ENCODE measurements around the gene CDH4.

Gene CDH4

GRCh38 chr20:61885759-61886715 lies 634.0 kb downstream of the CDH4 start:
- no peak for TF ChIP-seq REST (IDR thresholded peaks at IDR 0.05; ENCODE audit: insufficient read depth in 1 of 2, low read depth in 2 of 2, low read length in 2 of 2)

GRCh38 chr20:61886721-61887595 lies 634.9 kb downstream of the CDH4 start:
- TF ChIP-seq SIN3A (IDR thresholded peaks at IDR 0.05; ENCODE audit: borderline replicate concordance, insufficient read depth, low read length): no peak
- TF ChIP-seq REST (IDR thresholded peaks at IDR 0.05; ENCODE audit: insufficient read depth in 1 of 2, low read depth in 2 of 2, low read length in 2 of 2): no peak
- TF ChIP-seq FOXP2 (optimal IDR thresholded peaks at IDR 0.05; ENCODE audit: borderline replicate concordance, extremely low read depth, extremely low read length, insufficient read depth): peak; percentile 63
- no peak for TF ChIP-seq POLR2AphosphoS5 (IDR thresholded peaks at IDR 0.05; ENCODE audit: low read depth, low read length)

- TF ChIP-seq REST (IDR thresholded peaks at IDR 0.05; ENCODE audit: insufficient read depth in 1 of 2, low read depth in 2 of 2, low read length in 2 of 2): no peak
- TF ChIP-seq FOXP2 (optimal IDR thresholded peaks at IDR 0.05; ENCODE audit: borderline replicate concordance, extremely low read depth, extremely low read length, insufficient read depth): no peak
- TF ChIP-seq POLR2AphosphoS5 (IDR thresholded peaks at IDR 0.05; ENCODE audit: low read depth, low read length): no peak
- TF ChIP-seq TAF1 (IDR thresholded peaks at IDR 0.05; ENCODE audit: borderline replicate concordance, insufficient read depth, low read length): no peak
- no peak for TF ChIP-seq SIN3A (IDR thresholded peaks at IDR 0.05; ENCODE audit: borderline replicate concordance, insufficient read depth, low read length)
Measured at GRCh38 chr20:61887596-61888093, 635.6 kb downstream of the CDH4 start.

GRCh38 chr20:61888101-61888865 lies 636.2 kb downstream of the CDH4 start:
- TF ChIP-seq REST (IDR thresholded peaks at IDR 0.05; ENCODE audit: insufficient read depth in 1 of 2, low read depth in 2 of 2, low read length in 2 of 2) (no peak), POLR2AphosphoS5 (IDR thresholded peaks at IDR 0.05; ENCODE audit: low read depth, low read length) (no peak), TAF1 (IDR thresholded peaks at IDR 0.05; ENCODE audit: borderline replicate concordance, insufficient read depth, low read length) (no peak), SIN3A (IDR thresholded peaks at IDR 0.05; ENCODE audit: borderline replicate concordance, insufficient read depth, low read length) (no peak), FOXP2 (optimal IDR thresholded peaks at IDR 0.05; ENCODE audit: borderline replicate concordance, extremely low read depth, extremely low read length, insufficient read depth) (no peak)

All from PFSK-1 (cell line).